Peyer's patch (tissue), 4 donors: ENCODE measurements around the gene SLC39A5. TPM values are rescaled to one million over a fixed set of nuclear protein-coding genes. Genes with fewer than 3 reads are reported as not detected.

Experiments
- DNase-seq, 3 donors: peaks; one replicate each; pipeline ENCODE4 v3.0.0-alpha.2; 2017 to 2019
- H3K27ac ChIP-seq, 4 donors: fragments of 200-600 bp; sonication (generic); one replicate each; pipeline ENCODE4 v1.5.1; 2016 to 2019
- H3K27me3 ChIP-seq, 2 donors: fragments of 200-600 bp; sonication (generic); one replicate each; pipeline ENCODE4 v1.5.1; 2019
- H3K36me3 ChIP-seq, 3 donors: fragments of 200-600 bp; sonication (generic); one replicate each; pipeline ENCODE4 v1.5.1; 2016 to 2019
- H3K4me1 ChIP-seq, 4 donors: fragments of 200-600 bp; sonication (generic); one replicate each; pipeline ENCODE4 v1.5.1; 2016 to 2019
- H3K4me3 ChIP-seq, 4 donors: fragments of 200-600 bp; sonication (generic); 1 replicate in 3 of 4; 2 replicates in 1 of 4; pipeline ENCODE4 v1.5.1; 2016 to 2019; ENCODE audit warnings: mild to moderate bottlenecking in 1 of 4
- H3K9me3 ChIP-seq, 4 donors: fragments of 200-600 bp; sonication (generic); one replicate each; pipeline ENCODE4 v1.5.1; 2016 to 2019; ENCODE audit warnings: mild to moderate bottlenecking in 1 of 4
- CTCF ChIP-seq, 6 experiments: fragments of 450-650 bp in 4 of 6; fragments of 200-600 bp in 2 of 6; sonication (generic) in 1 of 6; IDR thresholded peaks; one replicate each; pipeline ENCODE4 v1.5.1; 2017 to 2019; ENCODE audit warnings: antibody characterized with exemption in 6 of 6, mild to moderate bottlenecking in 3 of 6, moderate library complexity in 1 of 6
- POLR2A ChIP-seq, 2 donors: fragments of 450-650 bp; IDR thresholded peaks; one replicate each; pipeline ENCODE4 v1.5.1; 2017; ENCODE audit warnings: antibody characterized with exemption in 2 of 2, mild to moderate bottlenecking in 2 of 2, moderate library complexity in 2 of 2
- total RNA-seq, 4 donors: library from RNA; depleted of rRNA; stranded (reverse); fragments of >200 nt; gene quantifications; one replicate each; pipeline ENCODE4 v1.1.0, GENCODE V29; 2016

SLC39A5 gene
- total RNA-seq, 4 donors from 2014 or later = 96.6 to 950 (median 626) TPM

- no peak for DNase-seq
- peaks cover 0 to 22% (median 3%) of the 10 kb centered on the region in 4 donors for H3K4me1 ChIP-seq
- no peaks in the 10 kb centered on the region for H3K27me3 ChIP-seq
- TF ChIP-seq CTCF (IDR thresholded peaks at IDR 0.05) (no peak), POLR2A (IDR thresholded peaks at IDR 0.05) (no peak)
- H3K9me3 ChIP-seq = no peaks in the 10 kb centered on the region
- H3K36me3 ChIP-seq = peaks cover 0 to 44% (median 0%) of the 10 kb centered on the region in 3 donors
- H3K27ac ChIP-seq = no peak overlapping the region
- no peak overlapping the region for H3K4me3 ChIP-seq
Observed at GRCh38 chr12:56256326-56256960, 26.6 kb downstream of the SLC39A5 start.

GRCh38 chr12:56257071-56257470, 27.2 kb downstream of the SLC39A5 start:
- DNase-seq = no peak
- Histone ChIP-seq H3K36me3 (peaks cover 0 to 38% (median 0%) of the 10 kb centered on the region in 3 donors), H3K27ac (peak overlapping the region in 1 of 4 donors; percentile 92), H3K9me3 (no peaks in the 10 kb centered on the region), H3K4me1 (peaks cover 0 to 22% (median 3%) of the 10 kb centered on the region in 4 donors), H3K4me3 (peak overlapping the region; percentile 72 to 98 (median 86)), H3K27me3 (no peaks in the 10 kb centered on the region)
- TF ChIP-seq POLR2A (IDR thresholded peaks at IDR 0.05) (no peak), CTCF (IDR thresholded peaks at IDR 0.05) (no peak)

GRCh38 chr12:56257491-56258067, 27.7 kb downstream of the SLC39A5 start:
- peaks cover 0 to 33% (median 0%) of the 10 kb centered on the region in 3 donors for H3K36me3 ChIP-seq
- no peak for DNase-seq
- no peaks in the 10 kb centered on the region for H3K9me3 ChIP-seq
- peaks cover 0 to 22% (median 3%) of the 10 kb centered on the region in 4 donors for H3K4me1 ChIP-seq
- TF ChIP-seq CTCF (IDR thresholded peaks at IDR 0.05) (no peak), POLR2A (IDR thresholded peaks at IDR 0.05) (no peak)
- no peaks in the 10 kb centered on the region for H3K27me3 ChIP-seq
- H3K4me3 ChIP-seq = peak overlapping the region; percentile 72 to 98 (median 86)
- peak overlapping the region; percentile 79 to 92 (median 85) for H3K27ac ChIP-seq

- Histone ChIP-seq H3K27ac (peak within 1 kb of the TSS; percentile 79 to 92 (median 85)), H3K36me3 (peaks cover 0 to 26% (median 0%) of the 10 kb centered on the region in 3 donors), H3K4me3 (peak within 1 kb of the TSS; percentile 72 to 98 (median 86)), H3K4me1 (peaks cover 0 to 22% (median 3%) of the 10 kb centered on the region in 4 donors), H3K9me3 (no peaks in the 10 kb centered on the region), H3K27me3 (no peaks in the 10 kb centered on the region)
- TF ChIP-seq CTCF (IDR thresholded peaks at IDR 0.05) (peak; percentile 66 to 93 (median 90)), POLR2A (IDR thresholded peaks at IDR 0.05) (peak in 1 of 2 donors; percentile 6)
- peak; percentile 75 to 89 (median 87) for DNase-seq
Observed at GRCh38 chr12:56258068-56258819, 28.4 kb downstream of the SLC39A5 start, which contains the start of gene ANKRD52. Gene ANKRD52, minus strand, starts transcription at chr12:56258384. Its CDS starts 115 bp downstream, at chr12:56258269.

GRCh38 chr12:56258820-56259183, 29.0 kb downstream of the SLC39A5 start:
- Histone ChIP-seq H3K4me1 (peaks cover 0 to 22% (median 3%) of the 10 kb centered on the region in 4 donors), H3K9me3 (no peaks in the 10 kb centered on the region), H3K36me3 (peaks cover 0 to 20% (median 0%) of the 10 kb centered on the region in 3 donors), H3K27me3 (no peaks in the 10 kb centered on the region), H3K4me3 (peak overlapping the region; percentile 72 to 98 (median 86)), H3K27ac (peak overlapping the region; percentile 79 to 92 (median 85))
- TF ChIP-seq POLR2A (IDR thresholded peaks at IDR 0.05) = no peak
- TF ChIP-seq CTCF (IDR thresholded peaks at IDR 0.05) = no peak
- no peak for DNase-seq
